Measurements from ENCODE around the gene LPO.

The LPO gene

DNA sequence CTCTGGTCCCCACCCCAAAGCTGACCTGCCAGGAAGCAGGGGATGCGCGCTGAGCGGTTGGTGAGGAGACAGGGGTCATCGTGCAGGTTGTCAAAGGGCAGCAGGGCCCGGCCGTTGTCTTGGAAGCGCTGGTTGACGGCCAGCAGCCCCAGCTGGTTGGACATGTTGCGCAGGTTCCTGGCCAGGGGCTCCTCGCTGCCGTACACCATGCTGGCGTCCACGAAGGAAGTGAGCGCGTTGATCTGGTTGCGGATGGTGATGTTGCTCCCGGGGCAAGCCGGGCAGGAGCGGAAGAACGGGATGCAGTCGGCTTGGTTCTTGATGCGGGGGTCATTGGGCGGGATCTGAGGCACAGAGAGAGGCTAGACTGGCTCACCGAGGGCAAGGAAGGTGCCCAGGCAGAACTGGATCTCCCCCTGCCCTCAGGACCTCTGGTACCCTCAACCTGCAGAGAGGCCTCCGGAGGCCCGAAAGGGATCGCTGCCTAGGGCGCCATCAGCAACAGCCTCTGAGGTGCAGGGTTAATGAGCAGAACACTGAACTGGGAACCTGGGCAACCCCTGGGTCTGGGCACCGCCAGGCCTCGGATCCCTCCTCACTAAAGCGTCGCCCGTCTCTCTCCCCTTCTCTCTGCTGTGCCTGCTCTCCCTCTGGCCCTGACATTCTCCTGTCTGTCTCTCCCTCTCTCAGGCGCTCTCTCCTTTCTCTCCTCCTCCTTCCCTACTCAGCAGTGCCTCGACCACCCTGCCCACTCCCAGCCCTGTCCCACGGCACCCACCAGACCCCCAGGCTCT is 39.6 kb downstream of the LPO start:
- no peak for DNase-seq (ENCODE audit: low read depth)

- no peak for DNase-seq (ENCODE audit: low read depth)
Observed at GRCh38 chr17:58278661-58279015, 40.3 kb downstream of the LPO start.

GRCh38 chr17:58279016-58279711 is 40.8 kb downstream of the LPO start:
- DNase-seq (ENCODE audit: low read depth): no peak

- no peak for DNase-seq (ENCODE audit: low read depth)
Observed at GRCh38 chr17:58279736-58280479, 41.5 kb downstream of the LPO start.

GRCh38 chr17:58280480-58281217 is 42.3 kb downstream of the LPO start, which contains the start of gene MPO:
TSS of gene MPO (minus strand) at chr17:58280935. CDS start at chr17:58280758, 177 bp downstream.
- DNase-seq (ENCODE audit: low read depth): no peak

GRCh38 chr17:58281511-58282011 is 43.2 kb downstream of the LPO start:
- DNase-seq (ENCODE audit: low read depth): no peak

DNA sequence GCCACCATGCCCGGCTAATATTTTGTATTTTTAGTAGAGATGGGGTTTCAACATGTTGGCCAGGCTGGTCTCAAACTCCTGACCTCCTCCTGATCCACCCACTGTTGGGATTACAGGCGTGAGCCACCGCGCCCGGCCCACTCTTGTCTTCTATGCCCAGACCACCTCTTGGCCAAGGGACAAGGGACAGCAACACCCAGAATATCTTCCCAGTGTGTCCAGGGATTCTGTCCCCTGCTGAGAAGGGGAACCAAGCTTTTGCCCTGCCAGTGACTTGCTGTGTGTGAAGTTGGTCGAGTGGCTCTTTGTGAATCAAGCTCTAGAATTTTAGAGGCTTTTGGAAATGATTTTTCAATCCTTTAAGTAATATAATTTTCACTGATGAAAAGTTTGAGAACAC is 44.1 kb downstream of the LPO start:
- DNase-seq (ENCODE audit: low read depth): no peak

DNA sequence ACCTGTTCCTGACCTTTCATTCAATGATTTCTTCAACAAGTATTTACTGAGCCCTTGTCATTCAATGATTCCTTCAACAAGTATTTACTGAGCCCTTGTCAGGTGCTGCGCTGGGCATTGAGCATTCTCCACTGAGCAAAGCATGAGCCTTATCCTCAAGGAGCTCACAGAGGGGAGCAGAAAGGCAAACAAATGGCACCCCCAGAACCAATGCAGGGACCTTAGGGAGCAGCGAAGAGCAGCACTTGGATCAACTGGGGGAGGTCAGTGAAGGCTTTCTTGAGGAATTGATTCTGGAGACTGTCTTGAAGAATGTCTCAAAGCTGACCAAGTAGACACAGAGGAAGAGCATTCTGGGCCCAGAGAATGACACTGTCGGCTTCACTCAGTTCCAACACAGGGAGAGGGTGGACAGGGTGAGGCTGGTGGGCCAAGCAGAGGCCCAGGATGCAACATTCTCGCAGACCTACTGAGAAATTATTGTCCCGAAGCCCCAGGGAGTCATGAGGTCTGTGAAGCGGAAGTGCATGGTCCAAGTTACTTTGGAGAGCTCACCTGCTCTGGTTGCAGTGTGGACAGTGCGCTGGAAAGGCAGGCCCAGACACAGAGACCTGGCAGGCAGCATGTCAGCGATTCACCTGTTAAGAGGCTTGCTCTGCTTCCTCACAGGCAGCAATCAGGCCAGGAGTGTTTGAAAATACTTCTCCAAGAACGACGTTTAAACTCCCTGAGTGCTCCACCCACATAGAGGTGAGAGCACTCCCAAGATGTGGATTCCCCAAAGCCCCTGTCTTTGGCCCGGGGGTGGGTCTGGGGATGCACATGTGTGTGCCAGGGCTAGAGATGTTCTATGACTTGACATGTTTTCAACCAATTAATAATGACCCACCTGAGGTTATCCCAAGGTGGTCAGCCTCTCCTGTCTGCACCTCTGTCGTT is 45.6 kb downstream of the LPO start:
- no peak for DNase-seq (ENCODE audit: low read depth)

DNA sequence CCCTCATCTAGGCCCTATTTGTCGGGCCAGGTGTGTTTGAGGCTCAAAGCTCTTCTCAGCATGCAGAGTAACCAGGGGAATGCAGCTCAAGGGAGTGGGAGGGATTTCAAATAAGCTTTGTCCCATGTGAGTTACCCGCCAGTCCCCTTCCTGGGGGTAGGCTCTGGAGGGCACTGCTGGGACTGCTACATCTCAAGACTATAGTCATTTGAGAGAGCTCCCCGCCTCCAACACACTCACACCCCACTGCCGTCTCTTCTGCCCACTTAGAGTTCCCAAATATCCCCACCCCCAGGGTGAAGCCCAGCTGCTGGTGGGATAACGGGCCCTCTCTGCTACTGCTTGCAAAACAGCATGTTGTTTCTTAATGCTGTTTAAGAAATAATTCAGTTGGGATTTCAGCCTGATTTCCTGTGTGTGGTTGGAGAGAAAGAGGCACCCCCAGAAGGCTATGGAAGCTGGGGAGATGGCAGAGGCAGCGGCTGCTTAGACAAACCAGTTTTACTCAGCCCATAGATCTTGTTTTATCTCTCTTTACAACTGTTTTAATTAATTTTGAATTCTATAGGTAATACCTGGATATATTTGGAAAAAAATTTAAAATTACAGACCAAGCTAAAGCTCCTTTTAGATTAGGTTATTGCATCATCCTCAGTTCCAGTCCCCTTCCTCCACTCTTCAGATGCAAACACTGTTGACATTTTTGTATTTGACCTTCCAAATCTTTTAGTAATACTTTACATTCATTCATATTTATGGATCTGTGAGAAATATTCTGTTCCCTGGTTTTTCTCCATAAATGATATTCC is 46.4 kb downstream of the LPO start:
- DNase-seq (ENCODE audit: low read depth): no peak

- DNase-seq (ENCODE audit: low read depth): no peak
Observed at GRCh38 chr17:58285422-58285810, 47.0 kb downstream of the LPO start.

- DNase-seq (ENCODE audit: low read depth): no peak
Observed at GRCh38 chr17:58289869-58290268, 51.5 kb downstream of the LPO start.

- no peak for DNase-seq (ENCODE audit: low read depth)
Observed at GRCh38 chr17:58291246-58291645, 52.9 kb downstream of the LPO start.

DNA sequence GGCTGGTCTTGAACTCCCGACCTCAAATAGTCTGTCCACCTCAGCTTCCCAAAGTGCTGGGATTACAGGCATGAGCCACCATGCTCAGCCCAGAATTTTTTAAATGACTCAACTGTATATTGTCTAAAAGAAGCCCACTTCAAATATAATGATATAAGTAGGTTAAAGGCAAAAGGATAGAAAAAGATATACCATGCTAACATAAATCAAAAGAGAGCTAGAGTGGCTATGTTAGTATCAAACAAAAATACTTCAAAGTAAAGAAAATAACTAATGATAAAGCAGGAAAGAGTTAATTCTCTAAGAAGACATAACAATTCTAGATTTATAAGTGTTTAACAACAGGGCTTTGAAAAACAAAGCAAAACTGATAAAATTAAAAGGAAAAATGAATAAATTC is 55.6 kb downstream of the LPO start:
- no peak for DNase-seq (ENCODE audit: low read depth)

DNA sequence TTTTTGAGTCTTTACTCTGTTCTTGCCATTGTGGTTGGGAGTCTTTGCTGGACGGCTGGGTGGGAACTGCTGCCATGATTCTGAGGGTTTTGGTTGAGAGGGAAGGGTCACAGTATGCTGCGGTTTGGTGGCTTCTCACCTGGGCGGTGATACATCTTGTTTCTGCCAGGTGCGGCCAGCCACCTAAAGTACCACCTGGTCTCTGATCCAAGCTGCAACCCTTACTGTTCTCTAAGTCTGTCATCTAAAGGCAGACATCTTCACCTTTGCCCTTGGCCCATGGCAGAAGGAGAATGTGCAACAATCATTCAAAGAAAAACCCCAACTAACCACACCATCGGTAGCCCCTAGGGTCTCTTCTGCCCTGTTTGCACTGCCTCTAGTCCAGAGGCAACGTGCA is 62.0 kb downstream of the LPO start:
- no peak for DNase-seq (ENCODE audit: low read depth)

GRCh38 chr17:58301504-58302150 is 63.2 kb downstream of the LPO start:
- DNase-seq (ENCODE audit: low read depth): no peak

- DNase-seq (ENCODE audit: low read depth): no peak
Observed at GRCh38 chr17:58302171-58302918, 64.0 kb downstream of the LPO start.

- DNase-seq (ENCODE audit: low read depth): no peak
Observed at GRCh38 chr17:58302919-58303585, 64.7 kb downstream of the LPO start.

Data from T follicular helper cell (primary cell).